Adrenal gland (tissue), 12 donors: ENCODE measurements around the gene GATA3. TPM values are rescaled to one million over a fixed set of nuclear protein-coding genes. Genes with fewer than 3 reads are reported as not detected.
A peak's percentile ranks its signal among the peaks of the same experiment; 100 is the strongest.

Experiments used
- DNase-seq, 7 donors: peaks; one replicate each; pipeline ENCODE4 v3.0.0-alpha.2; 2019 to 2020
- H3K27ac ChIP-seq, 5 donors: fragments of 200-600 bp; sonication (generic) in 4 of 5; 1 replicate in 3 of 5; 2 replicates in 2 of 5; pipeline versions ENCODE4 v1.5.1 to v1.8.0; 2016 to 2020; ENCODE audit warnings: mild to moderate bottlenecking in 1 of 5
- H3K27me3 ChIP-seq: fragments of 200-600 bp; 2 replicates; pipeline ENCODE4 v1.8.0; 2021
- H3K36me3 ChIP-seq, 2 donors: fragments of 200-600 bp; replicated peaks in 1 of 2; 1 replicate in 1 of 2; 2 replicates in 1 of 2; pipeline versions ENCODE4 v1.5.1 to v1.8.0; 2018 to 2022
- H3K4me1 ChIP-seq, 2 donors: fragments of 200-600 bp; replicated peaks in 1 of 2; 1 replicate in 1 of 2; 2 replicates in 1 of 2; pipeline versions ENCODE4 v1.5.1 to v1.8.0; 2018 to 2021
- H3K4me3 ChIP-seq, 4 donors: fragments of 200-600 bp; sonication (generic) in 3 of 4; one replicate each; pipeline ENCODE4 v1.5.1; 2016 to 2018
- H3K9me3 ChIP-seq, 3 donors: fragments of 200-600 bp; sonication (generic) in 1 of 3; replicated peaks in 1 of 3; 1 replicate in 2 of 3; 2 replicates in 1 of 3; pipeline versions ENCODE4 v1.5.1 to v1.8.0; 2016 to 2021
- POLR2A ChIP-seq, 2 donors: fragments of 450-650 bp; IDR thresholded peaks; one replicate each; pipeline ENCODE4 v1.6.1; 2017; ENCODE audit warnings: antibody characterized with exemption in 2 of 2, mild to moderate bottlenecking in 2 of 2, moderate library complexity in 1 of 2
- WGBS, 4 donors: extraction: QIAGEN DNeasy Blood & Tissue Kit in 2 of 4; methylation state at CpG; one replicate each; pipeline versions ENCODE4 v1.1.5 to v1.1.7; 2013 to 2017; 5-methylcytosine and 5-hydroxymethylcytosine counted together
- intact Hi-C, 2 donors: fragments of 100-400 bp; cut with DNase I; formaldehyde crosslinking; loops; one replicate each; pipeline versions ENCODE4 v1.14.1 to v1.15.0; 2022 to 2023
- polyA plus RNA-seq, 3 donors: library from polyadenylated mRNA; stranded (reverse); fragments of 200-250 nt in 2 of 3; fragments of 350-450 nt in 1 of 3; fragmentation: Illumina TruSeq in 1 of 3; extraction: RNeasy Lipid Tissue Mini Kit (QIAGEN cat#74804) in 1 of 3; gene quantifications; one replicate each; pipeline ENCODE4 v1.2.3, GENCODE V29; 2013 to 2014
- total RNA-seq, 9 donors: library from RNA; depleted of rRNA in 4 of 9; stranded (reverse); fragments of >200 nt in 4 of 9; fragments of 120-200 nt in 1 of 9; fragmentation: NEBNext Ultra II Directional in 1 of 9; extraction: Animal tissue kit (Norgen Biotek cat#: 25700) in 1 of 9; gene quantifications; one replicate each; pipeline versions ENCODE4 v1.1.0 to v1.2.4, GENCODE V29; 2013 to 2023
- TF ChIP-seq, protein P1 (sequence below), 6 experiments: fragments of 450-650 bp in 4 of 6; fragments of 200-600 bp in 2 of 6; sonication (generic) in 1 of 6; IDR thresholded peaks; 1 replicate in 5 of 6; 2 replicates in 1 of 6; pipeline versions ENCODE4 v1.5.1 to v1.8.0; 2016 to 2021; ENCODE audit warnings: antibody characterized with exemption in 6 of 6, mild to moderate bottlenecking in 2 of 6, moderate library complexity in 1 of 6
- donor health status: healthy with polysubstance abuse.
- donor health status: Bipolar disorder and iron deficiency.
- donor health status: DM: yes; HTN: yes; CAD: no.
- donor health status: DM: no; HTN: no; CAD: no.
- donor health status: DM: no; HTN: no; CAD: no.
- donor health status: DM: yes; HTN: yes; CAD: no.

Gene GATA3
- total and polyA plus RNA-seq, 12 donors = 1.8 to 11.6 (median 4.7) TPM

- intact Hi-C loops = no loop called here
- 84 to 89% (median 87%) methylated on average over 13 of the region's 13 CpGs for WGBS, 4 donors
- Histone ChIP-seq H3K27me3 (no peaks in the 10 kb centered on the region), H3K9me3 (no peaks in the 10 kb centered on the region), H3K36me3 (no peaks in the 10 kb centered on the region), H3K4me1 (no peaks in the 10 kb centered on the region), H3K4me3 (no peak overlapping the region), H3K27ac (no peak overlapping the region)
- DNase-seq = peak in 1 of 7 donors; percentile 57
- TF ChIP-seq POLR2A (IDR thresholded peaks at IDR 0.05) = no peak
- TF ChIP-seq, protein P1, sequence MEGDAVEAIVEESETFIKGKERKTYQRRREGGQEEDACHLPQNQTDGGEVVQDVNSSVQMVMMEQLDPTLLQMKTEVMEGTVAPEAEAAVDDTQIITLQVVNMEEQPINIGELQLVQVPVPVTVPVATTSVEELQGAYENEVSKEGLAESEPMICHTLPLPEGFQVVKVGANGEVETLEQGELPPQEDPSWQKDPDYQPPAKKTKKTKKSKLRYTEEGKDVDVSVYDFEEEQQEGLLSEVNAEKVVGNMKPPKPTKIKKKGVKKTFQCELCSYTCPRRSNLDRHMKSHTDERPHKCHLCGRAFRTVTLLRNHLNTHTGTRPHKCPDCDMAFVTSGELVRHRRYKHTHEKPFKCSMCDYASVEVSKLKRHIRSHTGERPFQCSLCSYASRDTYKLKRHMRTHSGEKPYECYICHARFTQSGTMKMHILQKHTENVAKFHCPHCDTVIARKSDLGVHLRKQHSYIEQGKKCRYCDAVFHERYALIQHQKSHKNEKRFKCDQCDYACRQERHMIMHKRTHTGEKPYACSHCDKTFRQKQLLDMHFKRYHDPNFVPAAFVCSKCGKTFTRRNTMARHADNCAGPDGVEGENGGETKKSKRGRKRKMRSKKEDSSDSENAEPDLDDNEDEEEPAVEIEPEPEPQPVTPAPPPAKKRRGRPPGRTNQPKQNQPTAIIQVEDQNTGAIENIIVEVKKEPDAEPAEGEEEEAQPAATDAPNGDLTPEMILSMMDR (IDR thresholded peaks at IDR 0.05) = no peak
Observed at GRCh38 chr10:8112230-8112905, 57.9 kb downstream of the GATA3 start.

DNA sequence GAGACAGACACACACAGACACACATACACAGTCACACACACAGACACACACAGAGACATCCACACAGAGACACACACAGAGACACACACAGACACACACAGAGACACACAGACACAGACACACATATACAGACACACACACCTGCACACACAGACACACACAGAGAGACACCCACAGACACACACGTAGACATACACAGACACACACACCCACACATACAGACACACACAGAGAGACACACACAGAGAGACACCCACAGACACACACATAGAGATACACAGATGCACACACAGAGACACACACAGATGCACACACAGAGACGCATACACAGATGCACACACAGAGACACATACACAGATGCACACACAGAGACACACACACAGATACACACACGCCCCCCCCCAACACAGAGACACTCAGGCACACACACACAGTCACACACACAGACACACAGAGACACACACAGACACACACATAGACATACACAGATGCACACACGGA lies 58.5 kb downstream of the GATA3 start:
- DNase-seq = no peak
- intact Hi-C loops = no loop called here

GRCh38 chr10:8113616-8114015 lies 59.1 kb downstream of the GATA3 start:
- Histone ChIP-seq H3K36me3 (no peaks in the 10 kb centered on the region), H3K4me1 (no peaks in the 10 kb centered on the region), H3K27ac (no peak overlapping the region), H3K4me3 (no peak overlapping the region), H3K27me3 (no peaks in the 10 kb centered on the region), H3K9me3 (no peaks in the 10 kb centered on the region)
- intact Hi-C loops = no loop called here
- DNase-seq = no peak
- TF ChIP-seq, protein P1 (IDR thresholded peaks at IDR 0.05) = no peak
- no peak for TF ChIP-seq POLR2A (IDR thresholded peaks at IDR 0.05)
- WGBS, 4 donors = 81 to 92% (median 89%) methylated on average over 4 to 5 of the region's 5 CpGs

More for the DNA sequence above, 58.5 kb downstream of the GATA3 start:
- Histone ChIP-seq H3K4me3 (no peak overlapping the region), H3K9me3 (no peaks in the 10 kb centered on the region), H3K4me1 (no peaks in the 10 kb centered on the region), H3K27ac (no peak overlapping the region), H3K27me3 (no peaks in the 10 kb centered on the region), H3K36me3 (no peaks in the 10 kb centered on the region)
- TF ChIP-seq POLR2A (IDR thresholded peaks at IDR 0.05) = no peak
- TF ChIP-seq, protein P1 (IDR thresholded peaks at IDR 0.05) = no peak
- 65 to 94% (median 82%) methylated on average over 2 to 4 of the region's 4 CpGs for WGBS, 4 donors

DNA sequence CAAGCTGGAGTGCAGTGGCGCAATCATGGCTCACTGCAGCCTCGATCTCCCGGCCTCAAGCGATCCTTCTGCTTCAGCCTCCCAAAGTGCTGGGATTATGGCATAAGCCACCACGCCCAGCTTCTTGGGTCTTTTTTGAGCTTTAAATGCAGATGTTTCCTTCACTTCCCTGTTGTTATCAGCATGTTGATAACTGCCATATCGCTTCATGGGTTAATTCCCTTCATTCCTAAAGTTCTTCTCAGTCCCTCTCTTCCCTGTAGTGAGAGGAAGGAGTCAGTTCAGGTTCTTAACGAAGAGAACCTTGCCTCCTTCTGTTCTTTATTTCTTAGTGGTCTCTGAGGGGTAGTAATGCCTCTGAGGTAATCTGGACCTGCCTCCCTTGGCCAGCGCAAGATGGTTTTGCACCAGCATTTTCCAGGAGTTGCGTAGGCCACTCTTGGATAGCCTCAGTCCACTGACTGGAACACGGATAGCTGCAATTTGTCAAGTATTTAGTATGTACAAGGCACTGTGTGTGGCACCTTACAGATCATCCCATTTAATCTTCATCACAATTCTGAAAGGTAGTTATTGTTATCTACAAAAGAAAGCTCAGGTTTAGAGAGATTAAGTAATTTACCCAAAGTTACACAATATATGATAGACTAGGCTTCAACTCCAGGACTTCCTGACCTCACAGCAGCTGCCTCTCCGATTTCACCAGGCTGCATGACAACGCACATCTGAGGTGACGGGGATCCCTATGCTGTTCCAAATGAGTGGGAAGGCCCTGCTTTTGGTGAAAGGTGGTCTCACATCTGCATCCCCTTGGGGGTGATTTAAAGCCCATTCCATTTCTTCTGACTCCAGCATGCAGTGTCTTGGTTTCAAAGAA lies 60.5 kb downstream of the GATA3 start:
- 80 to 90% (median 83%) methylated on average over 13 of the region's 13 CpGs for WGBS, 4 donors
- no peaks in the 10 kb centered on the region for H3K36me3 ChIP-seq
- no peaks in the 10 kb centered on the region for H3K27me3 ChIP-seq
- H3K27ac ChIP-seq = no peak overlapping the region
- no peak overlapping the region for H3K4me3 ChIP-seq
- no peak for DNase-seq
- no peaks in the 10 kb centered on the region for H3K9me3 ChIP-seq
- TF ChIP-seq, protein P1 (IDR thresholded peaks at IDR 0.05) = no peak
- TF ChIP-seq POLR2A (IDR thresholded peaks at IDR 0.05) = no peak
- no peaks in the 10 kb centered on the region for H3K4me1 ChIP-seq
- intact Hi-C loops = no loop called here
